K562 (cell line): ENCODE data around the gene MBD4. TPM values are rescaled to one million over a fixed set of nuclear protein-coding genes. Genes with fewer than 3 reads are reported as not detected.
A peak's percentile ranks its signal among the peaks of the same experiment; 100 is the strongest.

Experiments
- ATAC-seq: fragments of 200-7000 bp; cut with Tn5 transposase; 3 replicates; pipeline ENCODE4 v1.9.1; 2020; ENCODE audit warnings: moderate library complexity
- BruUV-seq: library from RNA; stranded (reverse); fragments of 400-500 nt; replicated peaks from 2 replicates; lab custom pipeline; 2021; lab: Mats Ljungman, UMichigan
- CTCF ChIA-PET: fragments of 300-600 bp; formaldehyde crosslinking; extraction: SDS; loops from one replicate; lab custom pipeline; 2021; ENCODE audit warnings: low intra/inter-chr PET ratio; lab: Yijun Ruan, JAX
- POLR2A ChIA-PET: fragments of 300-600, 350-650 bp; sonication (Branson Sonifier 250); formaldehyde crosslinking; extraction: SDS; loops from one replicate; lab custom pipeline; 2021; ENCODE audit warnings: antibody characterized with exemption, inconsistent platforms; lab: Yijun Ruan, JAX
- DNase-seq, 4 experiments: peaks; one replicate each; pipeline versions ENCODE4 v3.0.0 to v3.0.0-alpha.2; 2011 to 2018; ENCODE audit warnings: low spot score in 3 of 4, mixed read lengths in 3 of 4; ENCODE audit errors: extremely low read depth in 1 of 4
- FAIRE-seq: peaks from 2 replicates; lab custom pipeline; 2011; peaks lifted over from hg19 to GRCh38; lab: Jason Lieb, UNC
- H2AFZ ChIP-seq: 2 replicates; pipeline ENCODE4 v1.6.0; 2011; ENCODE audit warnings: low read depth, low read length, control low read depth, inconsistent platforms
- H3K27ac ChIP-seq: fragments of 200-600 bp; 3 replicates; pipeline ENCODE4 v1.8.0; 2011; ENCODE audit warnings: low read depth, mild to moderate bottlenecking, control low read depth, inconsistent platforms, low read length, moderate library complexity, mixed read lengths; ENCODE audit errors: extremely low read depth
- H3K27me3 ChIP-seq, 2 experiments: fragments of 300-600 bp in 1 of 2; 2 replicates in 1 of 2; 3 replicates in 1 of 2; pipeline versions ENCODE4 v1.6.0 to v1.8.0; 2011; ENCODE audit warnings: inconsistent platforms in 2 of 2, low read length in 2 of 2, mild to moderate bottlenecking in 1 of 2, mixed read lengths in 1 of 2, moderate library complexity in 1 of 2; ENCODE audit not compliant: control insufficient read depth in 2 of 2, insufficient read depth in 2 of 2
- H3K36me3 ChIP-seq: fragments of 300-600 bp; 3 replicates; pipeline ENCODE4 v1.8.0; 2011; ENCODE audit warnings: mild to moderate bottlenecking, low read length, inconsistent platforms; ENCODE audit not compliant: control insufficient read depth, insufficient read depth
- H3K4me1 ChIP-seq, 2 experiments: fragments of 200-600 bp in 1 of 2; replicated peaks in 1 of 2; 2 replicates in 1 of 2; 3 replicates in 1 of 2; pipeline versions ENCODE4 v1.5.1 to v1.8.0; 2011; ENCODE audit warnings: inconsistent platforms in 2 of 2, low read length in 2 of 2, mild to moderate bottlenecking in 1 of 2, mixed read lengths in 1 of 2, moderate library complexity in 1 of 2; ENCODE audit not compliant: control insufficient read depth in 2 of 2, insufficient read depth in 2 of 2
- H3K4me2 ChIP-seq: 2 replicates; pipeline ENCODE4 v1.6.1; 2011; ENCODE audit warnings: low read length, control low read depth, inconsistent platforms, mixed read lengths; ENCODE audit not compliant: insufficient read depth
- H3K4me3 ChIP-seq: fragments of 200-600 bp; sonication (generic), shearing (Covaris generic); 2 replicates; pipeline ENCODE4 v1.5.1; 2016; ENCODE audit warnings: control low read depth, inconsistent platforms
- H3K79me2 ChIP-seq: fragments of 200-600 bp; 3 replicates; pipeline ENCODE4 v1.8.0; 2011; ENCODE audit warnings: low read length, inconsistent platforms; ENCODE audit not compliant: control insufficient read depth, insufficient read depth
- H3K9ac ChIP-seq, 2 experiments: 2 replicates each; pipeline versions ENCODE4 v1.6.0 to v1.6.1; 2011; ENCODE audit warnings: low read depth in 2 of 2, low read length in 2 of 2, control low read depth in 1 of 2, inconsistent platforms in 1 of 2, mild to moderate bottlenecking in 1 of 2, mixed read lengths in 1 of 2; ENCODE audit not compliant: insufficient read depth in 1 of 2
- H3K9me1 ChIP-seq: one replicate; pipeline ENCODE4 v1.6.0; 2011; ENCODE audit warnings: inconsistent platforms, mild to moderate bottlenecking, low read length, moderate library complexity; ENCODE audit not compliant: control insufficient read depth, insufficient read depth
- H3K9me3 ChIP-seq: replicated peaks from 2 replicates; pipeline ENCODE4 v1.5.1; 2011; ENCODE audit warnings: low read depth, low read length, inconsistent platforms; ENCODE audit not compliant: control insufficient read depth, insufficient read depth
- H4K20me1 ChIP-seq: replicated peaks from 2 replicates; pipeline ENCODE4 v1.6.1; 2011; ENCODE audit warnings: low read length, inconsistent platforms, mixed read lengths; ENCODE audit not compliant: control insufficient read depth, insufficient read depth
- DACH1 ChIP-seq: fragments of 450-650 bp; IDR thresholded peaks from 2 replicates; pipeline ENCODE4 v1.6.1; 2018; ENCODE audit not compliant: partially characterized antibody
- MEIS2 ChIP-seq: fragments of 450-650 bp; IDR thresholded peaks from 2 replicates; pipeline ENCODE4 v1.6.1; 2014; ENCODE audit warnings: mild to moderate bottlenecking; ENCODE audit not compliant: partially characterized antibody
- RBM25 ChIP-seq: fragments of 200-400 bp; formaldehyde crosslinking; IDR thresholded peaks from 2 replicates; pipeline ENCODE4 v1.6.1; 2018; ENCODE audit warnings: low read length, low read depth, moderate library complexity; ENCODE audit not compliant: severe bottlenecking
- ZNF282 ChIP-seq: sonication (generic); formaldehyde crosslinking; IDR thresholded peaks from 2 replicates; pipeline ENCODE4 v1.8.1; 2023; ENCODE audit warnings: missing genetic modification reagents
- WGBS: fragments of 100-300 bp; shearing (Covaris generic); methylation state at CpG from one replicate; pipeline ENCODE4 v1.1.6; 2016; ENCODE audit warnings: low coverage, mixed read lengths; ENCODE audit not compliant: insufficient coverage; ENCODE audit errors: missing lambda C conversion rate; 5-methylcytosine and 5-hydroxymethylcytosine counted together
- in situ Hi-C: fragments of 300-500 bp; cut with MboI; formaldehyde crosslinking; loops from 4 replicates; pipeline ENCODE4 v1.15.0; 2018; ENCODE audit warnings: inconsistent platforms, mixed read lengths
- intact Hi-C: fragments of 100-400 bp; cut with micrococcal nuclease; formaldehyde crosslinking; loops from 2 replicates; pipeline ENCODE4 v1.14.2; 2022
- polyA plus RNA-seq, 8 experiments: library from polyadenylated mRNA; depleted of rRNA in 4 of 8; stranded (reverse) in 5 of 8; unstranded in 3 of 8; fragments of >200 nt; fragmentation: Nextera tagmentation in 2 of 8; fragmentation: Illumina TruSeq in 1 of 8; extraction: Ambion mirVana in 2 of 8; extraction: Trizol in 1 of 8; gene quantifications; 2 replicates each; pipeline versions ENCODE4 v1.2.1 to v1.2.3, GENCODE V29; 2011 to 2014; ENCODE audit warnings: inconsistent platforms in 1 of 8, missing spikeins in 1 of 8
- total RNA-seq, 7 experiments: library from RNA; depleted of rRNA in 6 of 7; stranded (reverse); fragments of >200 nt in 6 of 7; fragmentation: Illumina TruSeq in 2 of 7; extraction: Trizol in 2 of 7; gene quantifications; 2 replicates each; pipeline versions ENCODE4 v1.2.1 to v1.2.3, GENCODE V29; 2011 to 2021; ENCODE audit warnings: low replicate concordance in 1 of 7
- TF ChIP-seq, protein P1 (sequence below): fragments of 450-650 bp; IDR thresholded peaks from 2 replicates; pipeline ENCODE4 v1.6.1; 2016

The MBD4 gene
- total and polyA plus RNA-seq, 9 of the 15 experiments (the other 6 are each of a cell fraction or from before 2014, with no cell fraction given), result 13.3 to 63.9 (median 39.0) TPM

DNA sequence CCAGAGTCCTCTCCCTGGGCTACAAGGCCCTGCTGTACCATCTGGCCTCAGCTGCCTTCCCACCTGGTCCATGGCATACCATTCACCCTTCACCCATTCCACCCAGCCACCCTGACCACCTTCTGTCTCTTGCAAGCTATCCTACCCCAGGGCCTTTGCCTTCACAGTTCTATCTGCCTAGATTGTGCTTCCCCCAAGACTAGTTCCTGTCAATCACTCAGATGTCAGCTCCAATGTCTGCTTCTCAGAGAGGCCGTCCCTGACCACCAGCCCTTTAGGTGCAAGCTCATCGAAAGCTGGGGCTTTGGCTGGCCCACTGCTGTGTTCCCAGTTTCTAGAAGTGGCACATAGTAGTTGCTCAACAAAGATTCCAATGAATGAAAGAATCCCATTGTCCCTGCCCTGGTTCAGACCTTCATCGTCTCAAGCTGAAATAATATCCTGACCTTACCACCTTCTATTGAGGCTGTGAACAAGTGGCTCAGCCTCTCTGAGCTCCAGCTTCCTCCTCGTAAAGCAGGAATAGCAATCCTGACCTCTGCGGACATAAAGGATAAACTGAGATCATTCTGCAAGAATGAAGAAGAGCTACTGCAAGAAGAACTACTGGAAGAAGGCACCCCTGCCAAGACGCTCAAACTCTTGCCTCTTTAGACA, 27.1 kb downstream of the MBD4 start:
- no peak for ATAC-seq
- ChIA-PET POLR2A (interaction anchor here (0.6 to 3.3 kb wide), 8 partner anchors 9 to 251 kb away, joined by 3 to 26 read pairs (median 5); partner anchors contain the start of genes EFCAB12, IFT122 and MBD4), CTCF (no interaction called here)
- Histone ChIP-seq H3K4me3 (no peak overlapping the region), H3K36me3 (no peaks in the 10 kb centered on the region), H3K4me1 (peaks cover 27 to 43% of the 10 kb centered on the region in 2 experiments), H3K79me2 (no peaks in the 10 kb centered on the region), H2AFZ (no peak overlapping the region), H3K9ac (peak overlapping the region in 1 of 2 experiments; percentile 6; a peak in 1 of 4 replicates), H3K9me3 (no peaks in the 10 kb centered on the region), H3K27me3 (no peaks in the 10 kb centered on the region), H3K27ac (peak overlapping the region; percentile 20; the same call in 1 of the 3 replicates), H4K20me1 (no peaks in the 10 kb centered on the region), H3K9me1 (no peaks in the 10 kb centered on the region), H3K4me2 (peak overlapping the region; percentile 48)
- no peak for FAIRE-seq
- TF ChIP-seq MEIS2, result peak; percentile 29
- TF ChIP-seq ZNF282, result no peak
- peak; percentile 9 for TF ChIP-seq RBM25
- TF ChIP-seq DACH1, result peak; percentile 3
- TF ChIP-seq, protein P1, sequence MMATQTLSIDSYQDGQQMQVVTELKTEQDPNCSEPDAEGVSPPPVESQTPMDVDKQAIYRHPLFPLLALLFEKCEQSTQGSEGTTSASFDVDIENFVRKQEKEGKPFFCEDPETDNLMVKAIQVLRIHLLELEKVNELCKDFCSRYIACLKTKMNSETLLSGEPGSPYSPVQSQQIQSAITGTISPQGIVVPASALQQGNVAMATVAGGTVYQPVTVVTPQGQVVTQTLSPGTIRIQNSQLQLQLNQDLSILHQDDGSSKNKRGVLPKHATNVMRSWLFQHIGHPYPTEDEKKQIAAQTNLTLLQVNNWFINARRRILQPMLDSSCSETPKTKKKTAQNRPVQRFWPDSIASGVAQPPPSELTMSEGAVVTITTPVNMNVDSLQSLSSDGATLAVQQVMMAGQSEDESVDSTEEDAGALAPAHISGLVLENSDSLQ, result peak; percentile 84
- WGBS, result 24% methylated on average over 6 of the region's 6 CpGs
- in situ Hi-C loops (no loop called here), intact Hi-C loops (loop anchor here (1.0 to 10.0 kb wide), 2 partner anchors 12 to 88 kb away; no protein-coding TSS in a partner anchor)
- no TSS peak for BruUV-seq
- no peak for DNase-seq
